ENCODE data around the gene TRMT2A.

DNA sequence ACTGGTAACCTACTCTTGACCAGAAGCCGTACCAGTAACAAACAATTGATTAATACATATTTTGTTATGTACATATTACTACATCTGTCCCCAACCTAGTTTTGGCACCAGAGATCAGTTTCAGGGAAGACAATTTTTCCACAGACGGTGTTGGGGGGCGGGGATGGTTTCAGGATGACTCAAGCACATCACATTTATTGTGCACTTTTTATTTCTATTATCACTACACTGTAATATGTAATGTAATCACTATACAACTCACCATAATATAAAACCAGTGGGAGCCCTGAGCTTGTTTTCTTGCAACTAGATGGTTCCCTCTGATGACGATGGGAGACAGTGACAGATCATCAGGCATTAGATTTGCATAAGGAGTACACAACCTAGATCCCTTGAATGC, 21.5 kb downstream of the TRMT2A start:
- TF ChIP-seq POLR2AphosphoS5 (IDR thresholded peaks at IDR 0.05; ENCODE audit: low read depth, low read length) (no peak), POLR2A (IDR thresholded peaks at IDR 0.05; ENCODE audit: low read depth, low read length) (no peak), TAF1 (IDR thresholded peaks at IDR 0.05; ENCODE audit: low read depth, low read length) (no peak), SPI1 (IDR thresholded peaks at IDR 0.05; ENCODE audit: low read depth, low read length) (no peak), PAX5 (IDR thresholded peaks at IDR 0.05; ENCODE audit: insufficient read depth, low read length, severe bottlenecking) (no peak), POU2F2 (IDR thresholded peaks at IDR 0.05; ENCODE audit: low read depth, low read length) (no peak)

All from GM12891 (cell line).